HG02852 (cell line): Measurements from ENCODE around the gene CACNA1A.
"Not testable (repeated sequence)": the region's sequence is repeated elsewhere in the genome, so short reads cannot be mapped to it uniquely, and the experiment has no call there.

Experiments
- ATAC-seq: cut with Tn5 transposase; IDR thresholded peaks from one replicate; pipeline ENCODE4 v1.9.1; 2021; ENCODE audit warnings: mild to moderate bottlenecking, moderate library complexity; ENCODE audit not compliant: unreplicated experiment

CACNA1A gene

GRCh38 chr19:13169769-13170168 lies 336.5 kb downstream of the CACNA1A start:
- no peak for ATAC-seq

GRCh38 chr19:13166151-13166550 lies 340.1 kb downstream of the CACNA1A start:
- ATAC-seq = not testable (repeated sequence)

DNA sequence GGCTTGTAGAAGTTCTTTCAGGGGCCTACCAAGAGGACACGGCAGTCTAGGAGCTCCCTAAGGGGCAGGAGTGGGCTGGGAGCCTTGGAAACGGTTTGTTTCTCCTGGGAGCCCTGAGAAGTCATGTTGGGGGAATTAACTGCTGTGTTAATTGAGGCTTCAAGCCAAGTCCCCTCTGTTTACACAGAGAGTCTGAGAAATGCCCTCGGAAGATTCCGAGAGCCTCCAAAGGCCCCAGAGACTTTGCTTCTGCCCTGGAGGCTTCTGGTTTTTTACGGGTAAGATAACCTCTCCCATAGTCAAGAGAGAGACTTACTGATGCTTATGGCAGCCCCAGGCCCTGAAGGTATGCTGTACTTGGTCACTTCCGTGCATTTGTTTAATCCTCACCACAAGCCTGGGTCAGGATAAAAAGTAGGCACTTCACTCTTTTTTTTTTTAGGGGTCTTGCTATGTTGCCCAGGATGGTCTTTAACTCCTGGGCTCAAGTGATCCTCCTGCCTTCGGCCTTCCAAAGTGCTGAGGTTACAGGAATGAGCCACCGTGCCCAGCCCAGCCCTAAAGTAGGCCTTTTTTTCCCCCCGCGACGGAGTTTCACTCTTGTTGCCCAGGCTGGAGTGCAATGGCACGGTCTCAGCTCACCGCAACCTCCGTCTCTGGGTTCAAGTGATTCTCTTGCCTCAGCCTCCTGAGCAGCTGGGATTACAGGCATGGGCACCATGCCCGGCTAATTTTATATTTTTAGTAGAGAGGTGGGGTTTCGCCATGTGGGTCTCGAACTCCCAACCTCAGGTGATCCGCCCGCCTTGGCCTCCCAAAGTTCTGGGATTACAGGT lies 340.9 kb downstream of the CACNA1A start:
- ATAC-seq = no peak

- ATAC-seq = no peak
These were observed 341.7 kb downstream of the CACNA1A start for GRCh38 chr19:13164343-13165161.

GRCh38 chr19:13163609-13164342 lies 342.5 kb downstream of the CACNA1A start:
- no peak for ATAC-seq

DNA sequence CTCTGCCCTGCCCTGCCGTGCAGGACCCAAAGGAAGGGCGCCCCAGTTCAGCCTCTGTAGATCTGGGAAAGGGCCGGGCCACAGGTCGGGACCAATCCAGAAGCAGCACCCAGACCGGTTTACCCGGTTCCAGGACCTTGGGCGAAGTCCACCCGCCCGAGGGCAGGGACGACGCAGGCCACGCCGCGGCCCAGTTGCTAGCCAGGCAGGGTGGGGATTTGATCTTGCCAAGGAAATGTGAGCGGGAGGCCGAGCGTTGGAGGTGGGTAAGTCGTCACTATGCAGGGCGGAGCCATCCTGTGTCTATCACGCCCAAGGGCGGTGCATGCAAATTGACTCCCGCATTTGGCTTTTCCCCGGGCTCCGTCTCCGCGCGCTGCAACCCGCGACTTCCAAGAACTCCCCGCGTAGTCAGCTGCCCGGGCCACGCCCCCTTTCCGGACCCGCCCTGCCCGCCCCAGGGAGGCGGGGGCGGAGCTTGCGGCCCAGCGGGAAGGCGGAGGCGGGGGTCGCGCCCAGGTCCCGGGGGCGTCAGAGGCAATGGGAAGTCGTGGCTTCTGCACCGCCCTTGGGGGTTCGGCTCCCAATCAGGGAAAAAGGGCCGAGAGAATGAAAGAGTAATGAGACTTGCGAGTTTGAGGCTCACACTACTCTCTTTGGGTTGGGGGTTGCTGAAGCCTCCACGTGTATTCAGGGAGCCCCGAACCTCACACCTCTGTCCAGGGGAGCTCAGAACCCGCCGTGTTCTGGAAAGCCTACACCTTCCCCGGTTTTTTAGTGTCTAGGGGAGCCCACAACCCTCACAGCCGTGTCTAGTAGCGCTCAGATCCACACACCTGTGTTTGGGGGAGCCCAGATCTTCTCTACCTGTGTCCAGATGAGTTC lies 343.3 kb downstream of the CACNA1A start:
- ATAC-seq = no peak

DNA sequence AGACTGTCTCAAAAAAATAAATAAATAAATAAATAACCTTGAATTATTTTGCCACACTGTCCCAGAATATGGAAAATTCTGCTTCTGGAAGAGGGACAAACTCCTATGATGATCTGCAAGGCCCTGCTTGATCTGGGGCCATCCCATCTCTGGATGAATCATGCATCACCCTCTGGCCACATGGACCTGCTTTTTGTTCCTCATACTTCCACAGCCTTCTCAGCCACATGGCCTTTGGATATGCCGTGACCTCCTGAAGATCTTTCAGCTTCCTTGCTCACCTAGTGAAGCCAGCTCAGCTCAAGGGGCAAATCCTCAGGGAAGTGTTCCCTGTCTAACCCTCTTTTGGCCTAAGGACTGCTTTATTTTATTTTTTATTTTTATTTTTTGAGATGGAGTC lies 345.7 kb downstream of the CACNA1A start:
- no peak for ATAC-seq

DNA sequence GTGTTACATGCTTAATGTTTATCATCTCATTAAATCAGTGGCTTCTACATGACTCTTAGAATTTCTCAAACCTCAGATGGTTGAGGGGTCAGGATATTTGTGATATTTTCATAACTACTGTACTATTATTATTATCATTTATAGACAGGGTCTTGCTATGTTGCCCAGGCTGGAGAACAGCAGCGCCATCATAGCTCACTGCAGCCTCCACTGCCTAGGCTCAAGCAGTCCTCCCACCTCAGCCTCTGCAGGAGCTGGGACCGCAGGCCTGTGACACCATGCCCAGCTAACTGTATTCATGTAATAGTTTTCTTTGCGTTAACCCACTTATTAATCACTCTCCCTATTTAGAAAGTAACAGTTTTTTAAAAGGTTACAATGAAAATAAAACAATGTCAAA lies 346.6 kb downstream of the CACNA1A start:
- ATAC-seq = no peak
